H9 (cell line): ENCODE data around the gene NGRN. TPM values are rescaled to one million over a fixed set of nuclear protein-coding genes. Genes with fewer than 3 reads are reported as not detected.
"Not testable (repeated sequence)": the region's sequence is repeated elsewhere in the genome, so short reads cannot be mapped to it uniquely, and the experiment has no call there.

Source experiments
- DNase-seq: peaks from one replicate; pipeline ENCODE4 v3.0.0-alpha.2; 2017
- H2AFZ ChIP-seq: one replicate; pipeline ENCODE4 v1.6.1; 2013; ENCODE audit warnings: mild to moderate bottlenecking, low read length, control low read depth, moderate library complexity
- H2AK5ac ChIP-seq: 2 replicates; pipeline ENCODE4 v1.6.1; 2013; ENCODE audit warnings: low read length, control low read depth, mixed read lengths; ENCODE audit not compliant: insufficient read length
- H2BK120ac ChIP-seq: one replicate; pipeline ENCODE4 v1.6.1; 2013; ENCODE audit warnings: low read depth, mild to moderate bottlenecking, low read length, control low read depth, inconsistent platforms; ENCODE audit not compliant: poor library complexity, severe bottlenecking
- H2BK12ac ChIP-seq: 2 replicates; pipeline ENCODE4 v1.6.1; 2013; ENCODE audit warnings: low read length, control low read depth, mixed read lengths, low read depth; ENCODE audit not compliant: insufficient read length
- H2BK15ac ChIP-seq: 2 replicates; pipeline ENCODE4 v1.6.1; 2013; ENCODE audit warnings: low read depth, low read length, control low read depth
- H2BK20ac ChIP-seq: one replicate; pipeline ENCODE4 v1.6.1; 2013; ENCODE audit warnings: low read depth, mild to moderate bottlenecking, low read length, control low read depth, inconsistent platforms; ENCODE audit not compliant: poor library complexity, severe bottlenecking
- H2BK5ac ChIP-seq: 2 replicates; pipeline ENCODE4 v1.6.1; 2013; ENCODE audit warnings: low read length, control low read depth, mixed read lengths; ENCODE audit not compliant: insufficient read length
- H3K14ac ChIP-seq: 2 replicates; pipeline ENCODE4 v1.6.1; 2013; ENCODE audit warnings: low read length, control low read depth; ENCODE audit not compliant: insufficient read depth
- H3K18ac ChIP-seq: 2 replicates; pipeline ENCODE4 v1.6.1; 2013; ENCODE audit warnings: low read depth, mild to moderate bottlenecking, mixed read lengths, low read length, control low read depth; ENCODE audit not compliant: insufficient read length
- H3K23ac ChIP-seq: 2 replicates; pipeline ENCODE4 v1.6.1; 2013; ENCODE audit warnings: low read length, control low read depth, mixed read lengths, low read depth; ENCODE audit not compliant: insufficient read length
- H3K23me2 ChIP-seq: 2 replicates; pipeline ENCODE4 v1.6.1; 2013; ENCODE audit warnings: low read depth, mild to moderate bottlenecking, mixed read lengths, low read length, control low read depth; ENCODE audit not compliant: insufficient read length, poor library complexity, severe bottlenecking
- H3K27ac ChIP-seq: 2 replicates; pipeline ENCODE4 v1.5.1; 2013; ENCODE audit warnings: low read length, control low read depth, mixed read lengths, low read depth; ENCODE audit not compliant: insufficient read length
- H3K27me3 ChIP-seq: 2 replicates; pipeline ENCODE4 v1.6.1; 2013; ENCODE audit warnings: low read length, control low read depth, inconsistent platforms; ENCODE audit not compliant: insufficient read depth
- H3K4ac ChIP-seq: 2 replicates; pipeline ENCODE4 v1.6.1; 2013; ENCODE audit warnings: low read depth, mild to moderate bottlenecking, control low read depth, inconsistent platforms, low read length, moderate library complexity
- H3K4me1 ChIP-seq: 2 replicates; pipeline ENCODE4 v1.6.1; 2013; ENCODE audit warnings: low read length, control low read depth, inconsistent platforms; ENCODE audit not compliant: insufficient read depth
- H3K4me2 ChIP-seq: 2 replicates; pipeline ENCODE4 v1.6.1; 2013; ENCODE audit warnings: low read length, control low read depth, mixed read lengths; ENCODE audit not compliant: insufficient read length, insufficient read depth
- H3K56ac ChIP-seq: 2 replicates; pipeline ENCODE4 v1.6.1; 2013; ENCODE audit warnings: low read depth, mild to moderate bottlenecking, mixed read lengths, low read length, control low read depth; ENCODE audit not compliant: insufficient read length
- H3K79me1 ChIP-seq: 2 replicates; pipeline ENCODE4 v1.6.1; 2013; ENCODE audit warnings: low read depth, mild to moderate bottlenecking, moderate library complexity, low read length, control low read depth, inconsistent platforms; ENCODE audit not compliant: insufficient read depth, poor library complexity, severe bottlenecking
- H3K79me2 ChIP-seq: 2 replicates; pipeline ENCODE4 v1.6.1; 2013; ENCODE audit warnings: low read length, control low read depth, inconsistent platforms; ENCODE audit not compliant: insufficient read depth
- H3K9ac ChIP-seq: 2 replicates; pipeline ENCODE4 v1.6.1; 2013; ENCODE audit warnings: low read length, control low read depth, mixed read lengths; ENCODE audit not compliant: insufficient read length; ENCODE audit errors: extremely low read depth
- H3K9me3 ChIP-seq: one replicate; pipeline ENCODE4 v1.6.1; 2013; ENCODE audit warnings: low read depth, low read length, inconsistent platforms; ENCODE audit not compliant: control insufficient read depth
- H3T11ph ChIP-seq: one replicate; pipeline ENCODE4 v1.6.1; 2013; ENCODE audit warnings: mild to moderate bottlenecking, low read length, control low read depth, inconsistent platforms
- H4K20me1 ChIP-seq: one replicate; pipeline ENCODE4 v1.6.1; 2013; ENCODE audit not compliant: control insufficient read depth, insufficient read length, insufficient read depth
- H4K5ac ChIP-seq: 2 replicates; pipeline ENCODE4 v1.6.1; 2013; ENCODE audit warnings: low read depth, mild to moderate bottlenecking, mixed read lengths, low read length, control low read depth; ENCODE audit not compliant: insufficient read length
- H4K8ac ChIP-seq: replicated peaks from 2 replicates; pipeline ENCODE4 v1.6.1; 2013; ENCODE audit warnings: low read length, control low read depth, mixed read lengths, low read depth; ENCODE audit not compliant: insufficient read length
- H4K91ac ChIP-seq: 2 replicates; pipeline ENCODE4 v1.6.1; 2013; ENCODE audit warnings: low read depth, mild to moderate bottlenecking, moderate library complexity, mixed read lengths, low read length, control low read depth; ENCODE audit not compliant: insufficient read length
- H3K27ac Mint-ChIP-seq, 3 experiments: 2 replicates in 2 of 3; 3 replicates in 1 of 3; pipeline ENCODE4 v1.8.0; 2020 to 2021; ENCODE audit warnings: mixed read lengths in 3 of 3, mild to moderate bottlenecking in 1 of 3, moderate library complexity in 1 of 3
- H3K27me3 Mint-ChIP-seq: 2 replicates; pipeline ENCODE4 v1.8.0; 2021; ENCODE audit warnings: low read depth, mild to moderate bottlenecking, moderate library complexity, mixed read lengths
- H3K36me3 Mint-ChIP-seq, 3 experiments: 2 replicates in 2 of 3; 3 replicates in 1 of 3; pipeline ENCODE4 v1.8.0; 2020 to 2021; ENCODE audit warnings: low read depth in 3 of 3, mixed read lengths in 3 of 3; ENCODE audit not compliant: insufficient read depth in 1 of 3
- H3K4me1 Mint-ChIP-seq, 2 experiments: 2 replicates each; pipeline ENCODE4 v1.8.0; 2020; ENCODE audit warnings: mixed read lengths in 2 of 2
- H3K4me3 Mint-ChIP-seq, 2 experiments: 2 replicates in 1 of 2; 3 replicates in 1 of 2; pipeline ENCODE4 v1.8.0; 2020 to 2021; ENCODE audit warnings: mild to moderate bottlenecking in 2 of 2, mixed read lengths in 2 of 2, moderate library complexity in 1 of 2
- H3K9me3 Mint-ChIP-seq, 2 experiments: 2 replicates in 1 of 2; 3 replicates in 1 of 2; pipeline ENCODE4 v1.8.0; 2020; ENCODE audit warnings: mild to moderate bottlenecking in 2 of 2, mixed read lengths in 2 of 2, moderate library complexity in 1 of 2
- WGBS: extraction: QIAGEN DNeasy Blood & Tissue Kit; methylation state at CpG from one replicate; pipeline ENCODE4 v1.1.7; 2013; ENCODE audit warnings: missing lambda C conversion rate, low lambda C conversion rate, mixed read lengths; ENCODE audit not compliant: insufficient read length; ENCODE audit errors: extremely low coverage; 5-methylcytosine and 5-hydroxymethylcytosine counted together
- total RNA-seq: library from RNA; stranded (reverse); gene quantifications from 2 replicates; pipeline ENCODE4 v1.2.1, GENCODE V29; 2021
- TF ChIP-seq, protein P1 (sequence below): fragments of 200-600 bp; sonication (generic); conservative IDR thresholded peaks from 3 replicates; pipeline ENCODE4 v1.8.0; 2021; ENCODE audit warnings: antibody characterized with exemption, mild to moderate bottlenecking

Gene NGRN
- total RNA-seq, 1 experiment from 2014 or later: 79.2 TPM

DNA sequence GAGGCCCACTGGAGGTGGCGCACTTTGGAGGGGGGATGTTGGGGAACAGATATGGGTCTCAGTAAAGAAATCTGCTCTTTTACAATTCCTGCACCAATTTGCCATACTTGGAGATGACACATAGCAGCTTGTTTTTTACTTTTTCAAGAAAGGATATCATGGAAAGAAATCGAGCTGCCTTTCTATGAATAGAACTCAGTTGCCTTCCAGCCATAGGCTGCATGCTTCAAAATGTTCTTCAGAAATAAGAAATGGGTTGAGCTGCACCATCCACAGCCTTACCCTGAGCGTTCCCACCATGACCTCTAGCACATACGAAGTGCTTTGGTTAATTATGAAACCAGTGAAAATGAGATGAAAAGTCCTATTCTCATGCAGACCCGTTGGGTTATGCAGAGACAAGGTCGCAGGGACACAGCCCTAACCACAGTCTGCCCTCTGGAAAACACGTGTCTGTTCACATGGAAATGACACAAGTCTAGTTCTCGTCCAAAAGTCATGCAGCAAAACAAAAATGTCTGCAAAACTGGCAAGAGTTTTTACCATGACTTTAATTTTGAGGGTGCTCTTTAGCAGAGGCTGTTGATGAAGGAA, 36.3 kb downstream of the NGRN start:
- no peak overlapping the region for H3K18ac ChIP-seq
- no peaks in the 10 kb centered on the region for H3K36me3 Mint-ChIP-seq
- no peaks in the 10 kb centered on the region for H4K20me1 ChIP-seq
- H3K4me3 Mint-ChIP-seq: no peak overlapping the region
- H4K5ac ChIP-seq: no peak overlapping the region
- no peak overlapping the region for H4K91ac ChIP-seq
- H3K27ac ChIP-seq: no peak overlapping the region
- H3T11ph ChIP-seq: no peak overlapping the region
- no peak overlapping the region for H3K9ac ChIP-seq
- no peaks in the 10 kb centered on the region for H3K9me3 Mint-ChIP-seq
- H2BK120ac ChIP-seq: no peak overlapping the region
- H2AK5ac ChIP-seq: no peak overlapping the region
- no peaks in the 10 kb centered on the region for H3K9me3 ChIP-seq
- no peak overlapping the region for H2BK20ac ChIP-seq
- no peak overlapping the region for H3K14ac ChIP-seq
- H3K23ac ChIP-seq: no peak overlapping the region
- DNase-seq: no peak
- H2BK5ac ChIP-seq: no peak overlapping the region
- no peaks in the 10 kb centered on the region for H3K4me1 ChIP-seq
- H3K23me2 ChIP-seq: no peaks in the 10 kb centered on the region
- no peak overlapping the region for H2BK12ac ChIP-seq
- WGBS: no CpG with 5 or more reads among the region's 8 CpGs
- no peak overlapping the region for H3K4me2 ChIP-seq
- no peak overlapping the region for H2BK15ac ChIP-seq
- TF ChIP-seq, protein P1, sequence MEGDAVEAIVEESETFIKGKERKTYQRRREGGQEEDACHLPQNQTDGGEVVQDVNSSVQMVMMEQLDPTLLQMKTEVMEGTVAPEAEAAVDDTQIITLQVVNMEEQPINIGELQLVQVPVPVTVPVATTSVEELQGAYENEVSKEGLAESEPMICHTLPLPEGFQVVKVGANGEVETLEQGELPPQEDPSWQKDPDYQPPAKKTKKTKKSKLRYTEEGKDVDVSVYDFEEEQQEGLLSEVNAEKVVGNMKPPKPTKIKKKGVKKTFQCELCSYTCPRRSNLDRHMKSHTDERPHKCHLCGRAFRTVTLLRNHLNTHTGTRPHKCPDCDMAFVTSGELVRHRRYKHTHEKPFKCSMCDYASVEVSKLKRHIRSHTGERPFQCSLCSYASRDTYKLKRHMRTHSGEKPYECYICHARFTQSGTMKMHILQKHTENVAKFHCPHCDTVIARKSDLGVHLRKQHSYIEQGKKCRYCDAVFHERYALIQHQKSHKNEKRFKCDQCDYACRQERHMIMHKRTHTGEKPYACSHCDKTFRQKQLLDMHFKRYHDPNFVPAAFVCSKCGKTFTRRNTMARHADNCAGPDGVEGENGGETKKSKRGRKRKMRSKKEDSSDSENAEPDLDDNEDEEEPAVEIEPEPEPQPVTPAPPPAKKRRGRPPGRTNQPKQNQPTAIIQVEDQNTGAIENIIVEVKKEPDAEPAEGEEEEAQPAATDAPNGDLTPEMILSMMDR: no peak
- H2AFZ ChIP-seq: no peak overlapping the region
- no peaks in the 10 kb centered on the region for H3K27me3 ChIP-seq
- H3K4me1 Mint-ChIP-seq: peaks cover 9 to 16% of the 10 kb centered on the region in 2 experiments
- H4K8ac ChIP-seq: no peak overlapping the region
- H3K27me3 Mint-ChIP-seq: no peaks in the 10 kb centered on the region
- no peak overlapping the region for H3K27ac Mint-ChIP-seq
- H3K79me2 ChIP-seq: no peaks in the 10 kb centered on the region
- no peak overlapping the region for H3K4ac ChIP-seq
- H3K79me1 ChIP-seq: no peaks in the 10 kb centered on the region
- H3K56ac ChIP-seq: no peak overlapping the region

DNA sequence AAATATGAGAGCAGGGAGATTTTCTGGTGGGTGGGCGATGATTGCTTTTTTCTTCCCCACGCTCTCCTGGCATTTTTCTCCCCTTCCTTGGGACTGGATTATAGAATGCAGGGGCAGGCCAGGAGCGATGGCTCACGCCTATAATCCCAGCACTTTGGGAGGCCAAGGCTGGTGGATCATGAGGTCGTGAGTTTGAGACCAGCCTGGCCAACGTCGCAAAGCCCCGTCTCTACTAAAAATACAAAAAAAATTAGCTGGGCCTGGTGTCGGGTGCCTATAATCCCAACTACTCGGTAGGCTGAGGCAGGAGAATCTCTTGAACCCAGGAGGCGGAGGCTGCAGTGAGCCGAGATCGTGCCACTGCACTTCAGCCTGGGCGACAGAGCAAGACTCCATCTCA, 39.9 kb downstream of the NGRN start:
- H4K91ac ChIP-seq, H3K4ac ChIP-seq, H3K27ac ChIP-seq, H2AK5ac ChIP-seq, H3K14ac ChIP-seq, H3K27ac Mint-ChIP-seq, H4K5ac ChIP-seq, H3K79me1 ChIP-seq, H2BK15ac ChIP-seq, H2BK20ac ChIP-seq, H3K27me3 Mint-ChIP-seq, H3K27me3 ChIP-seq, H3T11ph ChIP-seq, H3K23ac ChIP-seq, H3K4me3 Mint-ChIP-seq, H3K56ac ChIP-seq, H4K20me1 ChIP-seq, H3K4me2 ChIP-seq, H3K79me2 ChIP-seq, H3K4me1 ChIP-seq, H4K8ac ChIP-seq, H3K36me3 Mint-ChIP-seq, H3K9me3 Mint-ChIP-seq, H3K18ac ChIP-seq, DNase-seq, H2AFZ ChIP-seq, H3K9ac ChIP-seq, H3K9me3 ChIP-seq, H2BK12ac ChIP-seq, H2BK120ac ChIP-seq, H2BK5ac ChIP-seq, H3K23me2 ChIP-seq: not testable (repeated sequence)
- WGBS: no CpG with 5 or more reads among the region's 14 CpGs
- peaks cover 9 to 16% of the 10 kb centered on the region in 2 experiments for H3K4me1 Mint-ChIP-seq
